ENCODE measurements around the gene ZDHHC7.

Gene ZDHHC7

DNA sequence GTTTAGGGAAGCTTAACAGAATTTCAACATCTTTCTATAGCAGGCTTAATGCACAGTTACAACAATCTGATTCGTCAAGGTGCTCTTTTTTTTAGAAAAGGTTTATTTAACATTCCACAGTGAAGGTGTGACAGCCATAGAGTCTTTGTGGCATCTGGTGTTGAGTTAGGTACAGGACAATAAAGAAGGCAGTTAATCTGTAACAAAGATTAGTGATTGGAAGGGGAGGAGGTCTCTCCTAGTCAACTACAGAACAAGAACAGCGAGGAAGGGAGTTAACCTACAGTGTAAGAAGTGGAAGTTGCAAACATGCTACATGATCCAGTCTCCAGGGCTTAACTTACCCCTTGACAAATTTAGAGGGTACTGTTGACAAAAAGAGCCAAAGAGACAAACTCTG, 3.0 kb upstream of the ZDHHC7 start:
- ChIA-PET POLR2A (no interaction called here), CTCF (interaction anchor here (1.3 kb wide), 1 partner anchor 13 kb away, joined by 4 read pairs; the partner anchor contains the start of gene KIAA0513)
- TF ChIP-seq, protein P1, sequence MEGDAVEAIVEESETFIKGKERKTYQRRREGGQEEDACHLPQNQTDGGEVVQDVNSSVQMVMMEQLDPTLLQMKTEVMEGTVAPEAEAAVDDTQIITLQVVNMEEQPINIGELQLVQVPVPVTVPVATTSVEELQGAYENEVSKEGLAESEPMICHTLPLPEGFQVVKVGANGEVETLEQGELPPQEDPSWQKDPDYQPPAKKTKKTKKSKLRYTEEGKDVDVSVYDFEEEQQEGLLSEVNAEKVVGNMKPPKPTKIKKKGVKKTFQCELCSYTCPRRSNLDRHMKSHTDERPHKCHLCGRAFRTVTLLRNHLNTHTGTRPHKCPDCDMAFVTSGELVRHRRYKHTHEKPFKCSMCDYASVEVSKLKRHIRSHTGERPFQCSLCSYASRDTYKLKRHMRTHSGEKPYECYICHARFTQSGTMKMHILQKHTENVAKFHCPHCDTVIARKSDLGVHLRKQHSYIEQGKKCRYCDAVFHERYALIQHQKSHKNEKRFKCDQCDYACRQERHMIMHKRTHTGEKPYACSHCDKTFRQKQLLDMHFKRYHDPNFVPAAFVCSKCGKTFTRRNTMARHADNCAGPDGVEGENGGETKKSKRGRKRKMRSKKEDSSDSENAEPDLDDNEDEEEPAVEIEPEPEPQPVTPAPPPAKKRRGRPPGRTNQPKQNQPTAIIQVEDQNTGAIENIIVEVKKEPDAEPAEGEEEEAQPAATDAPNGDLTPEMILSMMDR (IDR thresholded peaks at IDR 0.05; ENCODE audit: control extremely low read depth, extremely low read depth, low read depth, missing control alignments): no peak
- DNase-seq (ENCODE audit: extremely low spot score): no peak

DNA sequence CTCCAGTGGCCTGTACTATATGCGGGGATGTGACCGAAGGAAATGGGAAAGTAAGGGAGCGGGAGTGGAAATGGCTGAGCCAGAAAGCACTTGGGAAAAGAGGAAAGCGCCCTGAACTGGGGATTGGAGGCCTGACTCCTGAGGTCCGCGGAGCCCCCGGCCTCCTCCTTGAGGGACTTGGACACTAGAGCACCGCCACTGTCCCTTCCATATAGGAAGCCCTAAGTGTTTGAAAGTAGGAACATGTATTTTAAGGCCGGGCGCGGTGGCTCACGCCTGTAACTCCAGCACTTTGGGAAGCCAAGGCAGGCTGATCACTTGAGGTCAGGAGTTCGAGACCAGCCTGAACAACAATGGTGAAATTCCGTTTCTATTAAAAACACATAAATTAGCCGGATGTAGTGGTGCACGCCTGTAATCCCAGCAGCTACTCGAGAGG, 530 bp upstream of the ZDHHC7 start:
- TF ChIP-seq, protein P1 (IDR thresholded peaks at IDR 0.05; ENCODE audit: control extremely low read depth, extremely low read depth, low read depth, missing control alignments): no peak
- POLR2A ChIA-PET: no interaction called here
- CTCF ChIA-PET: interaction anchor here (0.8 to 4.1 kb wide), 5 partner anchors 10 to 409 kb away, joined by 3 to 16 read pairs (median 5); partner anchors contain the start of gene KIAA0513
- DNase-seq (ENCODE audit: extremely low spot score): no peak

DNA sequence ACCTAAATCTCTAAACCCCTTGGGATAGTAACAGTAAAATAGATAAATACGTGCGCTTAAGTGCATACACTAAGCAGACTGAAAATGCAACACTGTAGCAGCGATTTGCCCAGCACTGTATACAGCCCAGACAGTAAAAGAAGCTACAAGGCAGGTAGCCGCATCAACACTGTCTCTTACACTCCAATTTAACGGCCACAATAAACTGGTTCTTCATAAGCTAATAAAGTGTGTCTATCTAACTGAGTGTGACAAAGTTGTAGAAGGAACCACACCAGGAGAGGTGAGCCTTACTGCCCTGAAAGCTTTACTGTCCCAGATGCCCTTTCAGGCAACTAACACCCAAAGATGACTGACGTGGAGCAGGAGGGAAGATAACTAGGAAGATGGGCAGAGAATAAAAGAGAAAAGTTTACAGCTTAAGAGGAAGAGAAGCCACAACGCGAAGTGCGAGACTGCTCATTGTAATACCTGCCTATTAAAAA, 847 bp downstream of the ZDHHC7 start:
- ChIA-PET CTCF (interaction anchor here (1.0 to 4.1 kb wide), 6 partner anchors 9 to 76 kb away, joined by 3 to 16 read pairs (median 6); partner anchors contain the start of gene KIAA0513), POLR2A (interaction anchor here (1.5 kb wide), 1 partner anchor 17 kb away, joined by 3 read pairs; the partner anchor contains the start of gene KIAA0513)
- TF ChIP-seq, protein P1 (IDR thresholded peaks at IDR 0.05; ENCODE audit: control extremely low read depth, extremely low read depth, low read depth, missing control alignments): no peak
- no peak for DNase-seq (ENCODE audit: extremely low spot score)

DNA sequence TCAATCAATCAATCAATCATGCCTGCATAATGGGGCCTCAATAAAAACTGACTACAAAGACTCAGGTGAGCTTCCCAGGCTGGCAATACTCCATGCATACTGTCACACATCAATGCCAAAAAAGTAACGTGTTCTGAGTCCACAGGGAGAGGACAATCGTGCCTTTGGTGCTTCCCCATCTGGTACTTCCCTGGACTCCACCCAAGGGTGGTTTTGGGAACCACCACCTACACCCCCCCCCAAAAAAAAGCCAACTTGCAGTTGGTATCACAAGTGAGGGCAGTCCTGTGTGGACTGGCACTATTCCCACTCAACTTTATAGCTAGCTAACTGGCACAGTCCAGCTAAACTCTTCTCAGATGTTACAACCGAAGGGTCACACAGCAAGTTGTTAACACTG, 3.1 kb downstream of the ZDHHC7 start:
- ChIA-PET CTCF (interaction anchor here (0.6 to 1.3 kb wide), 2 partner anchors 75 to 79 kb away, joined by 3 read pairs; no protein-coding TSS in a partner anchor), POLR2A (no interaction called here)
- DNase-seq (ENCODE audit: extremely low spot score): no peak
- TF ChIP-seq, protein P1 (IDR thresholded peaks at IDR 0.05; ENCODE audit: control extremely low read depth, extremely low read depth, low read depth, missing control alignments): no peak

DNA sequence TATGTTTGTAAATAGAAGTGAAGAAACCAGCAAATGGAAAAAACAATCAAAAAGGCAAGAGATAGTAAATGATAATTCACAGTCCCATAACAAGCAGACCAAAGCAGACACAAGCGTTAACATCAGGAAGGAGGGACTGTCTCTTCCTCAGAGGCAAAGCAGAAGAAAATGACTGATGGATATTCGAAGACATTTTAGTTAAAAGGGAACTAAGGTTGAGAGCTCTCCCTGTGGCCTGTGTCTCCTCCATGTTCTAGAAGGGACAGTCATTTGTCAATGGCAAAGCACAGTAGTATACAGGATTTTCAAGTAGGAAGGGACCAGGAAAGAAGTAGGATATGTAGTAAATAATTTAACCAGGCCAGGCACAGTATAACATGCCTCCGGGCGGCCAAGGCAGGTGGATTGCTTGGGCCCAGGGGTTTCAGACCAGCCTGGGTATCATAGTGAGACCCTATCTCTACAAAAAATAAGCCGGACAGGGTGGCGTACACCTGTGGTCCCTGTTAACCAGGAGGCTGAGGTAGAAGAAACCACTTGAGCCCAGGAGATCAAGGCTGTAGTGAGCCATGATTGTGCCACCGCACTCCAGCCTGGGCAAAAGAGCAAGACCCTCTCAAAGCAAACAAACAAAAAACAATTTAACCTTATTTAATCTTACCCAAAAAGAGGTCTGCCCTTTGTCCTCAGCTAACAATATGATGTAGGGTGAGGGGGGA, 3.7 kb downstream of the ZDHHC7 start:
- POLR2A ChIA-PET: no interaction called here
- no peak for DNase-seq (ENCODE audit: extremely low spot score)
- CTCF ChIA-PET: interaction anchor here (0.6 to 1.3 kb wide), 2 partner anchors 76 to 79 kb away, joined by 3 read pairs; no protein-coding TSS in a partner anchor
- TF ChIP-seq, protein P1 (IDR thresholded peaks at IDR 0.05; ENCODE audit: control extremely low read depth, extremely low read depth, low read depth, missing control alignments): no peak

DNA sequence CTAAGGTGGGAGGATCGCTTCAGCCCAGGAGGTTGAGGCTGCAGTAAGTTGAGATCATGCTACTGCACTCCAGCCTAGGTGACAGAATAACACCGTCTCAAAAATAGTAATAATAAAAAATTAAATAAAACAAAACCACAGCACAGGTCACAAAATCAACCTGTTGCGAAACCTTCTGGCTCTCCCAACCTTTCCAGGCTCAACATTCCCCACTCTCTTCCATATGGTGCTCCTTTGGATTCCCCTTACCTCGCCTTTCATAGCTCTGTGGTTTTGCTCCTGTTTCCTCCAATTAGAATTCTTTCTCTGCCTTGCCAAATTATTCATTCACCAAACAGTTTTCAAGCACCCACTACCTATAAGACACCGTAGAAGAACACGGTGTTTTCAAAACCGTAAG, 4.7 kb downstream of the ZDHHC7 start:
- ChIA-PET CTCF (interaction anchor here (1.0 to 2.2 kb wide), 4 partner anchors 11 to 79 kb away, joined by 3 to 8 read pairs (median 4); no protein-coding TSS in a partner anchor), POLR2A (no interaction called here)
- TF ChIP-seq, protein P1 (IDR thresholded peaks at IDR 0.05; ENCODE audit: control extremely low read depth, extremely low read depth, low read depth, missing control alignments): no peak
- DNase-seq (ENCODE audit: extremely low spot score): no peak

All from GM10248 (cell line).